HepG2 (cell line): ENCODE measurements around the gene MIDN. TPM values are rescaled to one million over a fixed set of nuclear protein-coding genes. Genes with fewer than 3 reads are reported as not detected.
A peak's percentile ranks its signal among the peaks of the same experiment; 100 is the strongest.

Source experiments
- ARNT ChIP-seq: fragments of 450-650 bp; IDR thresholded peaks from 2 replicates; pipeline ENCODE4 v1.6.1; 2017
- ISX ChIP-seq: sonication (generic); formaldehyde crosslinking; conservative IDR thresholded peaks from 2 replicates; pipeline ENCODE4 v1.5.0; 2020; ENCODE audit warnings: missing genetic modification reagents
- KAT8 ChIP-seq: IDR thresholded peaks from 2 replicates; pipeline ENCODE4 v1.6.1; 2016; ENCODE audit warnings: missing genetic modification reagents, missing compliant biosample characterization
- KLF15 ChIP-seq: sonication (generic); formaldehyde crosslinking; IDR thresholded peaks from 2 replicates; pipeline ENCODE4 v1.8.1; 2023; ENCODE audit warnings: borderline replicate concordance, mild to moderate bottlenecking, inconsistent platforms, missing genetic modification reagents, mixed read lengths
- MIER3 ChIP-seq: IDR thresholded peaks from 2 replicates; pipeline ENCODE4 v1.6.1; 2016; ENCODE audit warnings: missing compliant biosample characterization, borderline replicate concordance
- PAF1 ChIP-seq: IDR thresholded peaks from 2 replicates; pipeline ENCODE4 v1.6.1; 2016; ENCODE audit warnings: missing genetic modification reagents, missing compliant biosample characterization
- POLR2A ChIP-seq, 2 experiments: IDR thresholded peaks; 2 replicates each; pipeline ENCODE4 v1.6.1; 2011; ENCODE audit warnings: low read depth in 2 of 2, low read length in 2 of 2, mild to moderate bottlenecking in 1 of 2, moderate library complexity in 1 of 2; ENCODE audit not compliant: insufficient read depth in 1 of 2
- SMAD9 ChIP-seq: sonication (generic); formaldehyde crosslinking; IDR thresholded peaks from 2 replicates; pipeline ENCODE4 v1.5.1; 2020; ENCODE audit warnings: mild to moderate bottlenecking, missing genetic modification reagents
- TP53 ChIP-seq: sonication (generic); formaldehyde crosslinking; conservative IDR thresholded peaks from 2 replicates; pipeline ENCODE4 v1.4.0; 2020; ENCODE audit warnings: missing genetic modification reagents
- ZC3H4 ChIP-seq: sonication (generic); formaldehyde crosslinking; IDR thresholded peaks from 2 replicates; pipeline ENCODE4 v1.4.0; 2020; ENCODE audit warnings: missing genetic modification reagents, borderline replicate concordance
- ZNF777 ChIP-seq: sonication (generic); formaldehyde crosslinking; IDR thresholded peaks from 2 replicates; pipeline ENCODE4 v1.4.0; 2020; ENCODE audit warnings: missing genetic modification reagents
- ZNF879 ChIP-seq: sonication (generic); formaldehyde crosslinking; IDR thresholded peaks from 2 replicates; pipeline ENCODE4 v1.8.1; 2023; ENCODE audit warnings: missing genetic modification reagents
- polyA plus RNA-seq, 8 experiments: library from polyadenylated mRNA; depleted of rRNA in 3 of 8; stranded (reverse) in 7 of 8; unstranded in 1 of 8; fragments of >200 nt; fragmentation: Illumina TruSeq in 4 of 8; extraction: Trizol in 4 of 8; gene quantifications; 2 replicates each; pipeline versions ENCODE4 v1.2.1 to v1.2.3, GENCODE V29; 2011 to 2016; ENCODE audit warnings: low read depth in 4 of 8, missing spikeins in 1 of 8, mixed read lengths in 1 of 8; ENCODE audit not compliant: insufficient read depth in 1 of 8
- total RNA-seq, 5 experiments: library from RNA; depleted of rRNA; stranded (reverse); fragments of >200 nt; fragmentation: Illumina TruSeq; extraction: Trizol; gene quantifications; 2 replicates each; pipeline ENCODE4 v1.2.3, GENCODE V29; 2016; ENCODE audit warnings: low read depth in 1 of 5
- TF ChIP-seq, protein P1 (sequence below): IDR thresholded peaks from 2 replicates; pipeline ENCODE4 v1.6.1; 2012; ENCODE audit warnings: low read depth, low read length, improper control_type of control experiment
- TF ChIP-seq, protein P2 (sequence below): sonication (generic); formaldehyde crosslinking; IDR thresholded peaks from 2 replicates; pipeline ENCODE4 v1.9.0; 2021; ENCODE audit warnings: missing genetic modification reagents, borderline replicate concordance
- TF ChIP-seq, protein P3 (sequence below): IDR thresholded peaks from 2 replicates; pipeline ENCODE4 v1.6.1; 2016; ENCODE audit warnings: missing biosample characterization, missing genetic modification reagents, low read depth
- TF ChIP-seq, protein P4 (sequence below): sonication (generic); formaldehyde crosslinking; IDR thresholded peaks from 2 replicates; pipeline ENCODE4 v1.4.0; 2020; ENCODE audit warnings: mild to moderate bottlenecking, missing genetic modification reagents
- TF ChIP-seq, protein P5 (sequence below): sonication (generic); formaldehyde crosslinking; IDR thresholded peaks from 2 replicates; pipeline ENCODE4 v1.4.0; 2020; ENCODE audit warnings: mild to moderate bottlenecking, missing genetic modification reagents

The MIDN gene
- total and polyA plus RNA-seq, 2 of the 13 experiments (the other 11 are each of a cell fraction or from before 2014, with no cell fraction given): 8.4 to 18.0 TPM

DNA sequence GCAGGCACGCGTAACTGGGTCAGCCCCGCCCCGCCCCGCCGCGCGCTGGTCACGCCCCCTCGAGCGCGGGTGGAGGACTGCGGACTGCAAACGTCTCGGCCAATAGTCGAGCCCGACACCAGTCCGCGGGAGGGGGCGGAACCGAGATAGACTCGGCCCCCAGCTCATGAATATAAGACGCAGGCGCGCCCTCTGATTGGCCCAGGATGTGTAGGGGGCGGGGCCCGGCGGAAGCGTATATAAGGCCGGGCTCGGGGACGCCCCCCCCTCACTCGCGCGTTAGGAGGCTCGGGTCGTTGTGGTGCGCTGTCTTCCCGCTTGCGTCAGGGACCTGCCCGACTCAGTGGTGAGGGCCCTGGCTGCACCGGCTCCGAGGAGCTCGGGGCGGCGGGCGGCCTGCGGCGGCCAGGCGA lies 20.7 kb downstream of the MIDN start, which contains the start of gene CIRBP (continued):
- TF ChIP-seq, protein P1, sequence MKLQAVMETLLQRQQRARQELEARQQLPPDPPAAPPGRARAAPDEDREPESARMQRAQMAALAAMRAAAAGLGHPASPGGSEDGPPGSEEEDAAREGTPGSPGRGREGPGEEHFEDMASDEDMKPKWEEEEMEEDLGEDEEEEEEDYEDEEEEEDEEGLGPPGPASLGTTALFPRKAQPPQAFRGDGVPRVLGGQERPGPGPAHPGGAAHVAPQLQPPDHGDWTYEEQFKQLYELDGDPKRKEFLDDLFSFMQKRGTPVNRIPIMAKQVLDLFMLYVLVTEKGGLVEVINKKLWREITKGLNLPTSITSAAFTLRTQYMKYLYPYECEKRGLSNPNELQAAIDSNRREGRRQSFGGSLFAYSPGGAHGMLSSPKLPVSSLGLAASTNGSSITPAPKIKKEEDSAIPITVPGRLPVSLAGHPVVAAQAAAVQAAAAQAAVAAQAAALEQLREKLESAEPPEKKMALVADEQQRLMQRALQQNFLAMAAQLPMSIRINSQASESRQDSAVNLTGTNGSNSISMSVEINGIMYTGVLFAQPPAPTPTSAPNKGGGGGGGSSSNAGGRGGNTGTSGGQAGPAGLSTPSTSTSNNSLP: peak; percentile 24; the same call in 1 of the 2 replicates
- TF ChIP-seq POLR2A (IDR thresholded peaks at IDR 0.05; ENCODE audit: insufficient read depth in 1 of 2, low read depth in 2 of 2, low read length in 2 of 2): peak in 1 of 2 experiments; percentile 96; a peak in 2 of 4 replicates
- TF ChIP-seq ZC3H4 (CRISPR knock-in tag): no peak
- TF ChIP-seq, protein P2, sequence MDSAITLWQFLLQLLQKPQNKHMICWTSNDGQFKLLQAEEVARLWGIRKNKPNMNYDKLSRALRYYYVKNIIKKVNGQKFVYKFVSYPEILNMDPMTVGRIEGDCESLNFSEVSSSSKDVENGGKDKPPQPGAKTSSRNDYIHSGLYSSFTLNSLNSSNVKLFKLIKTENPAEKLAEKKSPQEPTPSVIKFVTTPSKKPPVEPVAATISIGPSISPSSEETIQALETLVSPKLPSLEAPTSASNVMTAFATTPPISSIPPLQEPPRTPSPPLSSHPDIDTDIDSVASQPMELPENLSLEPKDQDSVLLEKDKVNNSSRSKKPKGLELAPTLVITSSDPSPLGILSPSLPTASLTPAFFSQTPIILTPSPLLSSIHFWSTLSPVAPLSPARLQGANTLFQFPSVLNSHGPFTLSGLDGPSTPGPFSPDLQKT: no peak
- TF ChIP-seq MIER3 (CRISPR knock-in tag): no peak
- no peak for TF ChIP-seq ZNF879 (CRISPR knock-in tag)
- TF ChIP-seq PAF1 (CRISPR knock-in tag): no peak
- TF ChIP-seq SMAD9 (CRISPR knock-in tag): no peak
- TF ChIP-seq KAT8 (CRISPR knock-in tag): no peak
- TF ChIP-seq, protein P3, sequence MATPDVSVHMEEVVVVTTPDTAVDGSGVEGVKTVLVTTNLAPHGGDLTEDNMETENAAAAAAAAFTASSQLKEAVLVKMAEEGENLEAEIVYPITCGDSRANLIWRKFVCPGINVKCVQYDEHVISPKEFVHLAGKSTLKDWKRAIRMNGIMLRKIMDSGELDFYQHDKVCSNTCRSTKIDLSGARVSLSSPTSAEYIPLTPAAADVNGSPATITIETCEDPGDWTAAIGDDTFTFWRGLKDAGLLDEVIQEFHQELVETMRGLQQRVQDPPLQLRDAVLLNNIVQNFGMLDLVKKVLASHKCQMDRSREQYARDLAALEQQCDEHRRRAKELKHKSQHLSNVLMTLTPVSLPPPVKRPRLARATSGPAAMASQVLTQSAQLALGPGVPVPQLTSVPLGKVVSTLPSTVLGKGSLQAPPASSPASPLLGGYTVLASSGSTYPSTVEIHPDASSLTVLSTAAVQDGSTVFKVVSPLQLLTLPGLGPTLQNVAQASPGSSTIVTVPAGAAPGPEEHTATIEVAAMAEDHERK (CRISPR knock-in tag): no peak
- no peak for TF ChIP-seq TP53 (CRISPR knock-in tag)
- TF ChIP-seq, protein P4, sequence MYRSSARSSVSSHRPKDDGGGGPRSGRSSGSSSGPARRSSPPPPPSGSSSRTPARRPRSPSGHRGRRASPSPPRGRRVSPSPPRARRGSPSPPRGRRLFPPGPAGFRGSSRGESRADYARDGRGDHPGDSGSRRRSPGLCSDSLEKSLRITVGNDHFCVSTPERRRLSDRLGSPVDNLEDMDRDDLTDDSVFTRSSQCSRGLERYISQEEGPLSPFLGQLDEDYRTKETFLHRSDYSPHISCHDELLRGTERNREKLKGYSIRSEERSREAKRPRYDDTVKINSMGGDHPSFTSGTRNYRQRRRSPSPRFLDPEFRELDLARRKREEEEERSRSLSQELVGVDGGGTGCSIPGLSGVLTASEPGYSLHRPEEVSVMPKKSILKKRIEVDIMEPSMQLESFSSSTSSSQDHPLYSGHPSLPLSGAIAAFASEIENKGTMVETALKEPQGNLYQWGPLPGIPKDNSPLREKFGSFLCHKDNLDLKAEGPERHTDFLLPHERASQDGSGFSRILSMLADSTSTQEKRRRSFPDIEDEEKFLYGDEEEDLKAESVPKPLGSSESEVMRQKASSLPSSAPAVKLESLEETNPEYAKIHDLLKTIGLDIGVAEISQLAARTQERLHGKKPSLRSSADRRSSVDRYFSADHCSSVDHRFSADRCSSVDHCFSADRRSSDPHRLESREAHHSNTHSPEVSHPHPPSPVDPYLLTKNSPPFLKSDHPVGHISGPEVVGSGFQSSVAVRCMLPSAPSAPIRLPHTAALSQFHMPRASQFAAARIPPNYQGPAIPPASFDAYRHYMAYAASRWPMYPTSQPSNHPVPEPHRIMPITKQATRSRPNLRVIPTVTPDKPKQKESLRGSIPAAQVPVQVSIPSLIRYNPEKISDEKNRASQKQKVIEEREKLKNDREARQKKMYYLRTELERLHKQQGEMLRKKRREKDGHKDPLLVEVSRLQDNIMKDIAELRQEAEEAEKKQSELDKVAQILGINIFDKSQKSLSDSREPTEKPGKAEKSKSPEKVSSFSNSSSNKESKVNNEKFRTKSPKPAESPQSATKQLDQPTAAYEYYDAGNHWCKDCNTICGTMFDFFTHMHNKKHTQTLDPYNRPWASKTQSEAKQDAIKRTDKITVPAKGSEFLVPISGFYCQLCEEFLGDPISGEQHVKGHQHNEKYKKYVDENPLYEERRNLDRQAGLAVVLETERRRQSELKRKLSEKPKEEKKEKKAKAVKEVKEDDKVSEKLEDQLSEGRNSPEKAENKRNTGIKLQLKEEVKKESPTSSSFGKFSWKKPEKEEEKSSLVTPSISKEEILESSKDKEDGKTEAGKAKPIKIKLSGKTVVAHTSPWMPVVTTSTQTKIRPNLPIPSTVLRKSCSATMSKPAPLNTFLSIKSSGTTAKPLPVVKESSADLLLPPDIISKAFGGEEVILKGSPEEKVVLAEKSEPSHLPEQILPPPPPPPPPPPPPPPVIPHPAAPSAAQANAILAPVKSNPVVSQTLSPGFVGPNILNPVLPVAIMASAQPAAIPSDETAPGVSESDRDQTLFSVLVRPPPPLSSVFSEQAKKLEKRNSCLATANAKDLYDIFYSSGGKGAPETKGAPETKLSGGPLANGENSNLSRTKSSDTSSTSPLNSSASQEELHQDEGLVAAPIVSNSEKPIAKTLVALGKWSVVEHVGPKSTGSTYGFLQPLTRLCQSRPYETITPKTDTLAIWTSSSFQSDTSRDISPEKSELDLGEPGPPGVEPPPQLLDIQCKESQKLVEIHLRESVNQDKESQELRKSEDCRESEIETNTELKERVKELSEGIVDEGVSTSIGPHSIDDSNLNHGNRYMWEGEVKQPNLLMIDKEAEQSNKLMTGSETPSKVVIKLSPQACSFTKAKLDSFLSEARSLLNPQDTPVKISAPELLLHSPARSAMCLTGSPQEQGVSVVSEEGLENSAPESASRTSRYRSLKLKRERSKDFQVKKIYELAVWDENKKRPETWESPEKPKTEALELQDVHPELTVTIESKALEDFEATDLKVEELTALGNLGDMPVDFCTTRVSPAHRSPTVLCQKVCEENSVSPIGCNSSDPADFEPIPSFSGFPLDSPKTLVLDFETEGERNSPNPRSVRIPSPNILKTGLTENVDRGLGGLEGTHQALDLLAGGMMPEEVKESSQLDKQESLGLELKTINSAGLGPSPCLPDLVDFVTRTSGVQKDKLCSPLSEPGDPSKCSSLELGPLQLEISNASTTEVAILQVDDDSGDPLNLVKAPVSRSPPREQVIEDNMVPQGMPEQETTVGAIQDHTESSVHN (CRISPR knock-in tag): 0 out of 2 replicates have a peak, but pooled peaks have one; percentile 21
- TF ChIP-seq, protein P5, sequence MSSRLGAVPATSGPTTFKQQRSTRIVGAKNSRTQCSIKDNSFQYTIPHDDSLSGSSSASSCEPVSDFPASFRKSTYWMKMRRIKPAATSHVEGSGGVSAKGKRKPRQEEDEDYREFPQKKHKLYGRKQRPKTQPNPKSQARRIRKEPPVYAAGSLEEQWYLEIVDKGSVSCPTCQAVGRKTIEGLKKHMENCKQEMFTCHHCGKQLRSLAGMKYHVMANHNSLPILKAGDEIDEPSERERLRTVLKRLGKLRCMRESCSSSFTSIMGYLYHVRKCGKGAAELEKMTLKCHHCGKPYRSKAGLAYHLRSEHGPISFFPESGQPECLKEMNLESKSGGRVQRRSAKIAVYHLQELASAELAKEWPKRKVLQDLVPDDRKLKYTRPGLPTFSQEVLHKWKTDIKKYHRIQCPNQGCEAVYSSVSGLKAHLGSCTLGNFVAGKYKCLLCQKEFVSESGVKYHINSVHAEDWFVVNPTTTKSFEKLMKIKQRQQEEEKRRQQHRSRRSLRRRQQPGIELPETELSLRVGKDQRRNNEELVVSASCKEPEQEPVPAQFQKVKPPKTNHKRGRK (CRISPR knock-in tag): no peak
- peak; percentile 73; the same call in 1 of the 2 replicates for TF ChIP-seq ISX (CRISPR knock-in tag)
- TF ChIP-seq KLF15 (CRISPR knock-in tag): no peak
- no peak for TF ChIP-seq ZNF777 (CRISPR knock-in tag)
- TF ChIP-seq ARNT: no peak
